K562 (cell line): Measurements from ENCODE around the gene ENTPD8. TPM values are rescaled to one million over a fixed set of nuclear protein-coding genes. Genes with fewer than 3 reads are reported as not detected.

Source experiments
- ATF7 ChIP-seq: fragments of 450-650 bp; IDR thresholded peaks from 2 replicates; pipeline ENCODE4 v1.7.1; 2014; ENCODE audit warnings: mild to moderate bottlenecking, moderate library complexity
- CTBP1 ChIP-seq: fragments of 450-650 bp; IDR thresholded peaks from 2 replicates; pipeline ENCODE4 v1.6.1; 2016; ENCODE audit warnings: borderline replicate concordance
- EGR1 ChIP-seq: fragments of 450-650 bp; conservative IDR thresholded peaks from 2 replicates; pipeline ENCODE4 v1.6.1; 2017; ENCODE audit warnings: mild to moderate bottlenecking
- FOS ChIP-seq: IDR thresholded peaks from 3 replicates; pipeline ENCODE4 v1.6.1; 2011; ENCODE audit not compliant: insufficient read length; ENCODE audit errors: extremely low read depth
- HCFC1 ChIP-seq: IDR thresholded peaks from 2 replicates; pipeline ENCODE4 v1.6.1; 2012; ENCODE audit warnings: low read depth, low read length, improper control_type of control experiment
- L3MBTL2 ChIP-seq: fragments of 450-650 bp; IDR thresholded peaks from 2 replicates; pipeline ENCODE4 v1.6.1; 2016; ENCODE audit warnings: mild to moderate bottlenecking, moderate library complexity
- MCM7 ChIP-seq, 2 experiments: fragments of 450-650 bp; IDR thresholded peaks; 2 replicates each; pipeline ENCODE4 v1.6.1; 2016 to 2018
- NCOR1 ChIP-seq: fragments of 450-650 bp; IDR thresholded peaks from 2 replicates; pipeline ENCODE4 v1.6.1; 2016; ENCODE audit warnings: mild to moderate bottlenecking, moderate library complexity
- NR2F6 ChIP-seq: fragments of 450-650 bp; formaldehyde crosslinking; IDR thresholded peaks from 2 replicates; pipeline ENCODE4 v1.4.0; 2020; ENCODE audit warnings: mild to moderate bottlenecking
- PHTF2 ChIP-seq: fragments of 250-450 bp; sonication (Bioruptor Pico); IDR thresholded peaks from 2 replicates; pipeline ENCODE4 v1.5.0; 2021; ENCODE audit warnings: mild to moderate bottlenecking
- PPARD ChIP-seq: fragments of 250-450 bp; sonication (Bioruptor Pico); IDR thresholded peaks from 2 replicates; pipeline ENCODE4 v1.8.0; 2022; ENCODE audit warnings: inconsistent platforms, mild to moderate bottlenecking, moderate library complexity
- RBM14 ChIP-seq: fragments of 200-400 bp; formaldehyde crosslinking; IDR thresholded peaks from 2 replicates; pipeline ENCODE4 v1.6.1; 2018; ENCODE audit warnings: low read depth, mild to moderate bottlenecking, low read length, moderate library complexity, borderline replicate concordance; ENCODE audit not compliant: insufficient read depth
- RBM22 ChIP-seq: fragments of 200-400 bp; formaldehyde crosslinking; IDR thresholded peaks from 2 replicates; pipeline ENCODE4 v1.6.1; 2018; ENCODE audit warnings: low read length, low read depth; ENCODE audit not compliant: poor library complexity, severe bottlenecking
- polyA plus RNA-seq, 8 experiments: library from polyadenylated mRNA; depleted of rRNA in 4 of 8; stranded (reverse) in 5 of 8; unstranded in 3 of 8; fragments of >200 nt; fragmentation: Nextera tagmentation in 2 of 8; fragmentation: Illumina TruSeq in 1 of 8; extraction: Ambion mirVana in 2 of 8; extraction: Trizol in 1 of 8; gene quantifications; 2 replicates each; pipeline versions ENCODE4 v1.2.1 to v1.2.3, GENCODE V29; 2011 to 2014; ENCODE audit warnings: inconsistent platforms in 1 of 8, missing spikeins in 1 of 8
- total RNA-seq, 7 experiments: library from RNA; depleted of rRNA in 6 of 7; stranded (reverse); fragments of >200 nt in 6 of 7; fragmentation: Illumina TruSeq in 2 of 7; extraction: Trizol in 2 of 7; gene quantifications; 2 replicates each; pipeline versions ENCODE4 v1.2.1 to v1.2.3, GENCODE V29; 2011 to 2021; ENCODE audit warnings: low replicate concordance in 1 of 7
- TF ChIP-seq, protein P1 (sequence below), 2 experiments: fragments of 450-650 bp; IDR thresholded peaks; 2 replicates each; pipeline ENCODE4 v1.6.1; 2018; ENCODE audit warnings: mild to moderate bottlenecking in 2 of 2, low read depth in 1 of 2; ENCODE audit not compliant: partially characterized antibody in 2 of 2
- TF ChIP-seq, protein P2 (sequence below): fragments of 250-450 bp; sonication (Bioruptor Pico); IDR thresholded peaks from 2 replicates; pipeline ENCODE4 v1.5.0; 2021
- TF ChIP-seq, protein P3 (sequence below): sonication (generic); formaldehyde crosslinking; IDR thresholded peaks from 2 replicates; pipeline ENCODE4 v1.8.1; 2023; ENCODE audit warnings: mild to moderate bottlenecking, missing genetic modification reagents
- TF ChIP-seq, protein P4 (sequence below): fragments of 250-450 bp; sonication (Bioruptor Pico); IDR thresholded peaks from 2 replicates; pipeline ENCODE4 v1.4.0; 2020
- TF ChIP-seq, protein P5 (sequence below): fragments of 450-650 bp; conservative IDR thresholded peaks from 2 replicates; pipeline ENCODE4 v1.6.1; 2016; ENCODE audit warnings: missing genetic modification characterization, low read depth, mild to moderate bottlenecking, control low read depth, missing compliant biosample characterization

ENTPD8 gene
- total and polyA plus RNA-seq, 9 of the 15 experiments (the other 6 are each of a cell fraction or from before 2014, with no cell fraction given), result 0.06 to 0.27 (median 0.19) TPM; not detected in 5

DNA sequence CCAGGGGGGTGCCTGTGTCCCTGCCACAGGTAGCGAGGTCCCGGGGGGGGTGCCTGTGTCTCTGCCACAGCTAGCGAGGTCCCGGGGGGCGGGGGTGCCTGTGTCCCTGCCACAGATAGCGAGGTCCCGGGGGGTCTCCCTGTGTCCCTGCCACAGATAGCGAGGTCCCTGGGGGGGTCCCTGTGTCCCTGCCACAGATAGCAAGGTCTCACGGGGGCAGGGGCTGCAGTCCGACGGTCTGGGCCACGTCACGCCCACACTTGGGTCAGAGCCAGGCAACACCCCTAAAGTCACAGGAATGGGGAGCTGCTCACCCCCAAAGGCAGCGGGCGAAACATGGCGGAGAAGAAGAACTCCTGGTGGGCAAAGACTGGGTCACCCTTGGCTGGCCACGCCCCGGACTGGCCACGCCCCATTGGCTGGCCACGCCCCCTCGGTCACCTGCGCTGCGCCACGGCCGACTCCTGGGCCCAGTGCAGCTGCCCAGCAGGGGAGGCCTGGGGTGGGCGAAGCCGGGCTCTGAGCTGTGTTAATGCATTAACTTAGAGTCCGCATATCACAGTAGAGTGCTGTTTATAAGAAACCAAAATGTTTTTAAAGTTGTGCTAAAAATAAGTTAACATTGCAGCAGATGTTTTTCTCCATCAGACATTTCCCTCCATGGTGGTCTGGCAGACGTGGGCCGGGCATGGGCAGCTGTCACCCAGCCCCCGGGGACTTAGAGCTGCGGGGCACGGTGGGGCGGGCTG is 11.0 kb downstream of the ENTPD8 start (continued):
- TF ChIP-seq, protein P1, sequence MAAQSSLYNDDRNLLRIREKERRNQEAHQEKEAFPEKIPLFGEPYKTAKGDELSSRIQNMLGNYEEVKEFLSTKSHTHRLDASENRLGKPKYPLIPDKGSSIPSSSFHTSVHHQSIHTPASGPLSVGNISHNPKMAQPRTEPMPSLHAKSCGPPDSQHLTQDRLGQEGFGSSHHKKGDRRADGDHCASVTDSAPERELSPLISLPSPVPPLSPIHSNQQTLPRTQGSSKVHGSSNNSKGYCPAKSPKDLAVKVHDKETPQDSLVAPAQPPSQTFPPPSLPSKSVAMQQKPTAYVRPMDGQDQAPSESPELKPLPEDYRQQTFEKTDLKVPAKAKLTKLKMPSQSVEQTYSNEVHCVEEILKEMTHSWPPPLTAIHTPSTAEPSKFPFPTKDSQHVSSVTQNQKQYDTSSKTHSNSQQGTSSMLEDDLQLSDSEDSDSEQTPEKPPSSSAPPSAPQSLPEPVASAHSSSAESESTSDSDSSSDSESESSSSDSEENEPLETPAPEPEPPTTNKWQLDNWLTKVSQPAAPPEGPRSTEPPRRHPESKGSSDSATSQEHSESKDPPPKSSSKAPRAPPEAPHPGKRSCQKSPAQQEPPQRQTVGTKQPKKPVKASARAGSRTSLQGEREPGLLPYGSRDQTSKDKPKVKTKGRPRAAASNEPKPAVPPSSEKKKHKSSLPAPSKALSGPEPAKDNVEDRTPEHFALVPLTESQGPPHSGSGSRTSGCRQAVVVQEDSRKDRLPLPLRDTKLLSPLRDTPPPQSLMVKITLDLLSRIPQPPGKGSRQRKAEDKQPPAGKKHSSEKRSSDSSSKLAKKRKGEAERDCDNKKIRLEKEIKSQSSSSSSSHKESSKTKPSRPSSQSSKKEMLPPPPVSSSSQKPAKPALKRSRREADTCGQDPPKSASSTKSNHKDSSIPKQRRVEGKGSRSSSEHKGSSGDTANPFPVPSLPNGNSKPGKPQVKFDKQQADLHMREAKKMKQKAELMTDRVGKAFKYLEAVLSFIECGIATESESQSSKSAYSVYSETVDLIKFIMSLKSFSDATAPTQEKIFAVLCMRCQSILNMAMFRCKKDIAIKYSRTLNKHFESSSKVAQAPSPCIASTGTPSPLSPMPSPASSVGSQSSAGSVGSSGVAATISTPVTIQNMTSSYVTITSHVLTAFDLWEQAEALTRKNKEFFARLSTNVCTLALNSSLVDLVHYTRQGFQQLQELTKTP (IDR thresholded peaks at IDR 0.05; ENCODE audit: low read depth in 1 of 2, partially characterized antibody in 2 of 2), result no peak
- no peak for TF ChIP-seq NCOR1
- TF ChIP-seq NR2F6 (CRISPR knock-in tag), result no peak
- TF ChIP-seq ATF7, result 0 out of 2 replicates have a peak, but pooled peaks have one; percentile 22
- no peak for TF ChIP-seq MCM7 (IDR thresholded peaks at IDR 0.05)
- TF ChIP-seq EGR1, result peak; percentile 36; the same call in 1 of the 2 replicates
- TF ChIP-seq, protein P2, sequence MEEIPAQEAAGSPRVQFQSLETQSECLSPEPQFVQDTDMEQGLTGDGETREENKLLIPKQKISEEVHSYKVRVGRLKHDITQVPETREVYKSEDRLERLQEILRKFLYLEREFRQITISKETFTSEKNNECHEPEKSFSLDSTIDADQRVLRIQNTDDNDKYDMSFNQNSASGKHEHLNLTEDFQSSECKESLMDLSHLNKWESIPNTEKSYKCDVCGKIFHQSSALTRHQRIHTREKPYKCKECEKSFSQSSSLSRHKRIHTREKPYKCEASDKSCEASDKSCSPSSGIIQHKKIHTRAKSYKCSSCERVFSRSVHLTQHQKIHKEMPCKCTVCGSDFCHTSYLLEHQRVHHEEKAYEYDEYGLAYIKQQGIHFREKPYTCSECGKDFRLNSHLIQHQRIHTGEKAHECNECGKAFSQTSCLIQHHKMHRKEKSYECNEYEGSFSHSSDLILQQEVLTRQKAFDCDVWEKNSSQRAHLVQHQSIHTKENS, result no peak
- no peak for TF ChIP-seq RBM22
- no peak for TF ChIP-seq PHTF2 (CRISPR knock-in tag)
- TF ChIP-seq, protein P3, sequence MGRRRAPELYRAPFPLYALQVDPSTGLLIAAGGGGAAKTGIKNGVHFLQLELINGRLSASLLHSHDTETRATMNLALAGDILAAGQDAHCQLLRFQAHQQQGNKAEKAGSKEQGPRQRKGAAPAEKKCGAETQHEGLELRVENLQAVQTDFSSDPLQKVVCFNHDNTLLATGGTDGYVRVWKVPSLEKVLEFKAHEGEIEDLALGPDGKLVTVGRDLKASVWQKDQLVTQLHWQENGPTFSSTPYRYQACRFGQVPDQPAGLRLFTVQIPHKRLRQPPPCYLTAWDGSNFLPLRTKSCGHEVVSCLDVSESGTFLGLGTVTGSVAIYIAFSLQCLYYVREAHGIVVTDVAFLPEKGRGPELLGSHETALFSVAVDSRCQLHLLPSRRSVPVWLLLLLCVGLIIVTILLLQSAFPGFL (CRISPR knock-in tag), result no peak
- no peak for TF ChIP-seq FOS
- no peak for TF ChIP-seq PPARD (CRISPR knock-in tag)
- TF ChIP-seq CTBP1, result peak; percentile 29; the same call in 1 of the 2 replicates
- TF ChIP-seq RBM14, result no peak
- TF ChIP-seq, protein P4, sequence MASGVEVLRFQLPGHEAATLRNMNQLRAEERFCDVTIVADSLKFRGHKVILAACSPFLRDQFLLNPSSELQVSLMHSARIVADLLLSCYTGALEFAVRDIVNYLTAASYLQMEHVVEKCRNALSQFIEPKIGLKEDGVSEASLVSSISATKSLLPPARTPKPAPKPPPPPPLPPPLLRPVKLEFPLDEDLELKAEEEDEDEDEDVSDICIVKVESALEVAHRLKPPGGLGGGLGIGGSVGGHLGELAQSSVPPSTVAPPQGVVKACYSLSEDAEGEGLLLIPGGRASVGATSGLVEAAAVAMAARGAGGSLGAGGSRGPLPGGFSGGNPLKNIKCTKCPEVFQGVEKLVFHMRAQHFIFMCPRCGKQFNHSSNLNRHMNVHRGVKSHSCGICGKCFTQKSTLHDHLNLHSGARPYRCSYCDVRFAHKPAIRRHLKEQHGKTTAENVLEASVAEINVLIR (CRISPR knock-in tag), result no peak
- 0 out of 2 replicates have a peak, but pooled peaks have one; percentile 6 for TF ChIP-seq HCFC1
- TF ChIP-seq, protein P5, sequence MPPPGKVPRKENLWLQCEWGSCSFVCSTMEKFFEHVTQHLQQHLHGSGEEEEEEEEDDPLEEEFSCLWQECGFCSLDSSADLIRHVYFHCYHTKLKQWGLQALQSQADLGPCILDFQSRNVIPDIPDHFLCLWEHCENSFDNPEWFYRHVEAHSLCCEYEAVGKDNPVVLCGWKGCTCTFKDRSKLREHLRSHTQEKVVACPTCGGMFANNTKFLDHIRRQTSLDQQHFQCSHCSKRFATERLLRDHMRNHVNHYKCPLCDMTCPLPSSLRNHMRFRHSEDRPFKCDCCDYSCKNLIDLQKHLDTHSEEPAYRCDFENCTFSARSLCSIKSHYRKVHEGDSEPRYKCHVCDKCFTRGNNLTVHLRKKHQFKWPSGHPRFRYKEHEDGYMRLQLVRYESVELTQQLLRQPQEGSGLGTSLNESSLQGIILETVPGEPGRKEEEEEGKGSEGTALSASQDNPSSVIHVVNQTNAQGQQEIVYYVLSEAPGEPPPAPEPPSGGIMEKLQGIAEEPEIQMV (tag), result no peak
- TF ChIP-seq L3MBTL2, result peak; percentile 38
